ENCODE data around the gene TSPAN18.

Gene TSPAN18

GRCh38 chr11:44938066-44938691, 211.4 kb downstream of the TSPAN18 start:
- DNase-seq (ENCODE audit: low read depth in 2 of 2, low spot score in 1 of 2): no peak

DNA sequence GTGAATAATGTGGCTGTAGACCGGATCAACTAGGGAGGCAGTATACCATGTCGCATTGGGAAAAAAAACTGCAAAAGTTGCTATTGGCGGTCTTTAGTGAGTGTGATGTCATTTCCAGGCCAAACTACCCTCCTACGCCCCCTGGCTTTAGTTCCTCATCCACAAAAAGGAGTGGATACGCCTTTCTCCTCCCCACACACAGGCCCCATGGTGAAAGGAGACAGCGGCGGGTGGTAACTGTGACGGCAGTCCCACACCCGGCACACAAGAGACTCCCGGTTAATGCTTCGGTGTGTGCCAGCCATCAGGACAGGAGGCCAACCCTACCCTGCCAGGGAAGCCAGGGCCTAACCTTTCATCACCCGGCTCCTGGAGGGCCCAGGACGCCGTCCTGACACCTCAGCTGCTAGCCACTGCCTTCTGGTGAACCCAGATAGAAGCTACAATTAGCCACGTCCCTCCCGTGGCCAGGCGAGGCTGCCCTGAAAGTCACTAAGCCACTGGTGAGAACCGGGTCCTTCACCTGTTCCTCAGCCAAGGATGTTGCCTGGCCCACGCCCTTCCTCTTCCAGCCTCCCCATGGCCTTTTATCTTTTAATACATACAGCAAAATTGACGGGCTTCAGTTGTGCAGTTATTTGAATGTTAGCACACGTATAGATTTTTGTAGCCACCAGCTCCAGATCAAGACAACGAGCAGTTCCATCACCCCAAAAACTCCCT, 213.1 kb downstream of the TSPAN18 start:
- DNase-seq (ENCODE audit: low read depth in 2 of 2, low spot score in 1 of 2): no peak

GRCh38 chr11:44940404-44940803, 213.6 kb downstream of the TSPAN18 start:
- DNase-seq (ENCODE audit: low read depth in 2 of 2, low spot score in 1 of 2): no peak

- no peak for DNase-seq (ENCODE audit: low read depth in 2 of 2, low spot score in 1 of 2)
Observed at GRCh38 chr11:44940835-44941234, 214.1 kb downstream of the TSPAN18 start.

GRCh38 chr11:44941259-44942021, 214.7 kb downstream of the TSPAN18 start:
- no peak for DNase-seq (ENCODE audit: low read depth in 2 of 2, low spot score in 1 of 2)

DNA sequence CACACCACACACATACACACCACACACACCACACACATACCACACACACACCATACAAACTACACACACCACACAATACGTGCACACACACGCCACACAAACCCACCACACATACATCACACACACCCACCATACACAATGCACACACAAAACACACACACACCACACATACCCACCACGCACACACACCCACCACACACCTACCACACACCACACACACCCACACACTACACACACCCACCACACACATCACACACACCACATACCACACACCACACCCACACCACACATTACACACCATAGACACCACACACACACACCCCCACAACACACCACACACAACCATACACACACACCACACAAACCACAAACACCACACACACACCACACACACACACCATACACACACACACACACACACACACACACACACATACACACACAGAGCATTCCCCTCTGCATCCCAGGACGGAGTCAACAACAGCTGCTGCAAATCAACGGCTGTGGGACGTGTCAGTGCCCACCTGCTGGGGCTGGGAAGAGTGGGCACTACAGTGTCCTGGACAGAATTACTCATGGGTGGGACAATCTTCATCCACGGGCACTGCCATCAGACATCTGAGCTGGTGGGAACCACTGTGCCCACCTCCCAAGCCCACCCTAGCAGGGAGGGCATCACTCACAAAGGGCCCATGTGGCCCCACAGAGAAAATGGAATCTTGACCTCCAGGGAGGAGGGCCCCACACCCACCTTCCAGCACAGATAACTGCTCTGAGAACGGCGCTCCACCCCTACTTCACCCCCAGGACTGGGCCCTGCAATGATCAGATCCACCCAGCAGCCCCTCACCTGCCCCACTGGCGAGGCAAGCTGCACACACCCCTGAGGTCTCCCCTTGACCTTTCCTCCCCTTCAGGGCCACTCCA, 215.5 kb downstream of the TSPAN18 start:
- no peak for DNase-seq (ENCODE audit: low read depth in 2 of 2, low spot score in 1 of 2)

- DNase-seq (ENCODE audit: low read depth in 2 of 2, low spot score in 1 of 2): no peak
Observed at GRCh38 chr11:44943118-44943517, 216.4 kb downstream of the TSPAN18 start.

GRCh38 chr11:44943696-44944095, 216.9 kb downstream of the TSPAN18 start:
- DNase-seq (ENCODE audit: low read depth in 2 of 2, low spot score in 1 of 2): no peak

- DNase-seq (ENCODE audit: low read depth in 2 of 2, low spot score in 1 of 2): no peak
Observed at GRCh38 chr11:44944181-44944852, 217.6 kb downstream of the TSPAN18 start.

GRCh38 chr11:44944853-44945235, 218.1 kb downstream of the TSPAN18 start:
- no peak for DNase-seq (ENCODE audit: low read depth in 2 of 2, low spot score in 1 of 2)

DNA sequence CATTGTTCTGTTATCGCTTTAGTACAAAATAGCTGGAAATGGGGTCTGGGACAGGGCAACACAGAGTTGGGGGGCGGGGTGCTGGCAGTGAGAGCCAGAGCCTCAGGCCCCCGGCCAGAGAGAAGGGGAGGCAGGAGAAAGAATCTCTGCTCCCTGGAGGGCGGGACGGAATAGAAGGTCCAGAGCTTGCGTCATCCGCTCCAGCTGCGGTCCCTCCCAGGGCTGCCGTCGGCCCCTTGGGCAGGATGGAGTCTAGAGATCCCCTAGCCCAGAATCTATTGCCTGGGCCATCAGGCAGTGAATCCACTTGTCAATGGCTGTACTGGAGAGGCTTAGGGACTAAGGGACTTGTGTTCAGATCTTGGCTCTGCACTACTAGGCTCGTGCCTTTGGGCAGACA, 218.9 kb downstream of the TSPAN18 start:
- DNase-seq (ENCODE audit: low read depth in 2 of 2, low spot score in 1 of 2): no peak

GRCh38 chr11:44946263-44946662, 219.5 kb downstream of the TSPAN18 start:
- DNase-seq (ENCODE audit: low read depth in 2 of 2, low spot score in 1 of 2): no peak

- no peak for DNase-seq (ENCODE audit: low read depth in 2 of 2, low spot score in 1 of 2)
Observed at GRCh38 chr11:44947114-44947513, 220.4 kb downstream of the TSPAN18 start.

DNA sequence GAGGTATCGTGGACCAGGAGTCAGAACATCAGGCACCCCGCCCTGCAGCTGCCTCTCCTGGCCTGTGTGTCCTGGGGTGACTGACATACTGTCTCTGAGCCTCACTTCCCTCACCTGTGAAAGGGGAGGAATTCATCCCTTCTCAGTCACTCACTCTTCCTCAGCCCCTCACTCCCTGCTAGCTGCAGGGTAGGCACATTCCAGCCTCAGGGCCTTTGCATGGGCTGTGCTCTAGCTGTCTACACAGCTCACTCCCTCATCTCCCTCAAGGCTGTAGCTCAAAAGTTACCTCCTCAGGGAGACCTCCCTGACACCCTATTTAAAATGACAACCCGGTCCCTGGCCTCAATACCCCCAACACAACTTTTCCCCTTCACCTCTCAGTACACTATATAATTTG, 221.4 kb downstream of the TSPAN18 start:
- DNase-seq (ENCODE audit: low read depth in 2 of 2, low spot score in 1 of 2): no peak

GRCh38 chr11:44949160-44950030, 222.6 kb downstream of the TSPAN18 start:
- no peak for DNase-seq (ENCODE audit: low read depth in 2 of 2, low spot score in 1 of 2)

- no peak for DNase-seq (ENCODE audit: low read depth in 2 of 2, low spot score in 1 of 2)
Observed at GRCh38 chr11:44950031-44950624, 223.4 kb downstream of the TSPAN18 start.

DNA sequence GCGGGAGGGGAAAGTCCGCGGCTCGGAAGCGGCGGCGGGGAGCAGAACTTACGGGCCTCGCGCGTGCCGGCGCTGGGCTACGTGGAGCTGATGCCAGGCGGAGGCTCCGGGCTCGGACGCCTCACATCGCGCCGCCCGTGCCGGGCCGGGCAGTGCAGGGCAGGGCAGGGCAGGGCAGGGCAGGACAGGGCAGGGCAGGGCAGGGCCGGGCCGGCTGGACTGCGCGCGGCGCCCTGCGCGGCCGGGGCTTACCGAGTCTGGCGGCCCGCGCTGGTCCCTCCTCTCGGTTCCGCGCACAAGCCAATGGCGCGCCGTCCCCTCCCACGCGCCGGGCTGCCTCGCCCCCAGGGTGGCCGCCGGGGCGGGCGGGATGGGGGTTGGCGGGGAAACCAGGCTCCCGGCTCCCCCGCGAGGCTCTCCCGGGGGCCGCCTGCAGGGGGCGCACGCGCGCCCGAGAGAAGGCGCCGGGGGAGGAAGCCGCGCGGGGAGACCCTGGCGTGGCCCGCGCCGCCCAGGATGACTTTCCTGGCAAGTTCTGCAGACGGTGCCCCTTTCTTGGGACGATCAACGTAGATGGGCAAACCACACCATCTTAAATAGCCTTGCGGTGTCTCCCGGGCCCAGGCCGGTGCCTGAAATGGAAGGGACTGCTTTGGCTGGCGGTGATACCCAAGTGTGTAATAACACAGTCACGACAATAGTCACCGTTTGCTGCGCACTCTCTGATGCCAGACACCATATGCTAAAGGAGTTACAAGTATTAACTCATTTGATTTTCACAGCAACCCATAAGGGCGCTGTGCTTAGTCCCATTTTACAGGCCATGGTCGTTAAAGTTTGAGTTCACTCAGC, 224.1 kb downstream of the TSPAN18 start, which contains the start of gene TP53I11:
TP53I11 (minus strand) TSS at position 259 of the 852 bp plus-strand sequence. CDS start 12,548 bp downstream, outside the sequence.
- DNase-seq (ENCODE audit: low read depth in 2 of 2, low spot score in 1 of 2): peak; percentile 32 to 62

- DNase-seq (ENCODE audit: low read depth in 2 of 2, low spot score in 1 of 2): no peak
Observed at GRCh38 chr11:44952082-44952481, 225.3 kb downstream of the TSPAN18 start.

Data from stimulated activated CD8-positive, alpha-beta memory T cell treated with anti-CD3 and anti-CD28 coated beads, Interleukin-4, amount 100 ng/mL, for 4 hours (primary cell).